Loucy (cell line): ENCODE results near the gene PCA3.

Experiments used
- EZH2phosphoT487 ChIP-seq: fragments of 200-600 bp; IDR thresholded peaks from 2 replicates; pipeline ENCODE4 v1.6.1; 2018; ENCODE audit warnings: antibody characterized with exemption, mild to moderate bottlenecking, moderate library complexity, borderline replicate concordance
- TF ChIP-seq, protein P1 (sequence below): fragments of 200-600 bp; sonication (generic); conservative IDR thresholded peaks from 2 replicates; pipeline ENCODE4 v1.5.1; 2014; ENCODE audit warnings: mild to moderate bottlenecking, antibody characterized with exemption, low read length

DNA sequence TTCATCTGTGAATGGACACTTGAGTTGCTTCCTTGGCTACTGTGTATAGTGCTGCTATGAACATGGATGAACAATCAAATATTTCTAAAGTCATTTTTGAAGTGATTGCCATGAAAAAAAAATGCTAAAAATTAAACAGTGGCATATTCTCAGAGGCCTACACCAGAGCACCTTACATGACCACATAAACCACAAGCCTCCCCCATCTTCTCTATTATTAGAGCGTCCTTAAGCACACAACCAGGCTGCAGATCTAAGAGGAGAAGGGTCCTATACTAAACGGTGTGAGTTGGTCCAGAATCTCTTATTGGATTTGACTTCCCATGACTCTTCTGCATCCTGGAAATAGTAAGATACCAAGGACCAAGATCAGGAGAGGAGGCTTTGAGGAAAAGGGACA lies 34.3 kb downstream of the PCA3 start:
- TF ChIP-seq, protein P1, sequence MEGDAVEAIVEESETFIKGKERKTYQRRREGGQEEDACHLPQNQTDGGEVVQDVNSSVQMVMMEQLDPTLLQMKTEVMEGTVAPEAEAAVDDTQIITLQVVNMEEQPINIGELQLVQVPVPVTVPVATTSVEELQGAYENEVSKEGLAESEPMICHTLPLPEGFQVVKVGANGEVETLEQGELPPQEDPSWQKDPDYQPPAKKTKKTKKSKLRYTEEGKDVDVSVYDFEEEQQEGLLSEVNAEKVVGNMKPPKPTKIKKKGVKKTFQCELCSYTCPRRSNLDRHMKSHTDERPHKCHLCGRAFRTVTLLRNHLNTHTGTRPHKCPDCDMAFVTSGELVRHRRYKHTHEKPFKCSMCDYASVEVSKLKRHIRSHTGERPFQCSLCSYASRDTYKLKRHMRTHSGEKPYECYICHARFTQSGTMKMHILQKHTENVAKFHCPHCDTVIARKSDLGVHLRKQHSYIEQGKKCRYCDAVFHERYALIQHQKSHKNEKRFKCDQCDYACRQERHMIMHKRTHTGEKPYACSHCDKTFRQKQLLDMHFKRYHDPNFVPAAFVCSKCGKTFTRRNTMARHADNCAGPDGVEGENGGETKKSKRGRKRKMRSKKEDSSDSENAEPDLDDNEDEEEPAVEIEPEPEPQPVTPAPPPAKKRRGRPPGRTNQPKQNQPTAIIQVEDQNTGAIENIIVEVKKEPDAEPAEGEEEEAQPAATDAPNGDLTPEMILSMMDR, result no peak
- TF ChIP-seq EZH2phosphoT487, result no peak
